ENCODE data around the gene ALOX15B.
"Not testable (repeated sequence)": the region's sequence is repeated elsewhere in the genome, so short reads cannot be mapped to it uniquely, and the experiment has no call there.

ALOX15B gene

DNA sequence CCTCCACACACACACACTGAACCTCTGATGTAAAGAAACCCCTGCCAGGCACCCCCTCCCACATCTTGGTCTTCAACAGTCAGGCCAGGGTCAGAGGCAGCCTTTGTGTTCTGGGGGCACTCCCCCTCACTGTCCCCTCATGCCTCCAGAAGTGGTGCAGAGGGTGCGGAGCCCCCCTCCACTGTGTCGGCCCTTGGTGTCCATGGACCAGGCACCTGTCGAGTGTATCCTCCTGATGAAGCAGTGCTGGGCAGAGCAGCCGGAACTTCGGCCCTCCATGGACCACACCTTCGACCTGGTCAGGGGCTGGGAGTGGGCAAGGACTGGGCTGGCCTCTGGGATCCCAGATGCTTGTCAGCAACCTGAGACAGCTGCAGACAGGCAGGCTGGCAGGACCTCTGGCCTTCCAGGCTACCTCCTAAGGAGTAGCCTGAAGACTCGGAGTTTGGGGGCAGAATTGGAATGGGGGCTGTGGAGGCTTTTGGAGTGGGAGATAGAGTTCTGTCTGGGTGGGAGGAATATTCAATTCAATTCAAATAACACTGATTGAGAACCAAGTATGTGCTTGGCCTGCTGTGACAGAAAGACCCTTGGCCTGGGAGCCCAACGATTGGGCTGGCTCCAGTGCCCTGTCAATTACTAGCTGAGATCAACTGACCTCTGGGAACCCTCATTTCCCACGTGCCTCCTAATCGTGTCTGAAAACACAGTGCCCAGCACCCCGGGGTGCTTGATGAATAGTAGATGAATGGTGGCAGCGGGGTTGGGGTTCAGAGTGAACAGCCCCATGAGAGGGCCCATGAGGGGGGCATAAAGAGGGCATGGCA is 24.9 kb upstream of the ALOX15B start:
- DNase-seq: no peak

GRCh38 chr17:8014558-8014850 is 24.4 kb upstream of the ALOX15B start:
- no peak for DNase-seq

- DNase-seq: no peak
Observed at GRCh38 chr17:8015236-8015956, 23.5 kb upstream of the ALOX15B start.

DNA sequence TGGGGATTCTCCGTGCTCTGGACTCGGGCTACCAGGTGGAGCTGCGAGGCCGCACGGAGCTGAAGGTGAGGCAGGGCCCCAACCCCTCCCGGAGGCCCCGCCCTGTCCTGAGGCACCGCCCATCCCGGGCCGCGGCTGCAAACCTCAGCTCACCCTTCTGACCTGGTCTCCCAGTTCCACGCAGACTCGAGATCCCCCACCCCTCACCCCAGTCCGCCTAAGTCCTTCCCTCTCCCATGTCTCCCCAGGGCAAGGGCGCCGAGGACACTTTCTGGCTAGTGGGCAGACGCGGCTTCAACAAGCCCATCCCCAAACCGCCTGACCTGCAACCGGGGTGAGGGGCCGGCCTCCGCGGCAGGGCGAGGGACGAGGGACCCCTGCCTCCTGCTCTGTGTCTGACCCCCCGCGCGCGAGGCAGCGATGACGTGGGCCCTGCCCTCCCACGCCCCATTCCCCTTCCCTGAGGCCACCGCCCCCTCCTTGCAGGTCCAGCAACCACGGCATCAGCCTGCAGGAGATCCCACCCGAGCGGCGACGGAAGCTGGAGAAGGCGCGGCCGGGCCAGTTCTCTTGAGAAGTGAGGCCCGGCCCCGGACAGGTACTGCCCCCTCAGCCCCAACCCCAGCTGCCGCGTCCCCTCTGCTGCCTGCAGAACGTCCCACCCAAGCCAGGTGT is 22.8 kb upstream of the ALOX15B start:
- DNase-seq: no peak

GRCh38 chr17:8016632-8017424 is 22.0 kb upstream of the ALOX15B start:
- DNase-seq: peak; percentile 2

DNA sequence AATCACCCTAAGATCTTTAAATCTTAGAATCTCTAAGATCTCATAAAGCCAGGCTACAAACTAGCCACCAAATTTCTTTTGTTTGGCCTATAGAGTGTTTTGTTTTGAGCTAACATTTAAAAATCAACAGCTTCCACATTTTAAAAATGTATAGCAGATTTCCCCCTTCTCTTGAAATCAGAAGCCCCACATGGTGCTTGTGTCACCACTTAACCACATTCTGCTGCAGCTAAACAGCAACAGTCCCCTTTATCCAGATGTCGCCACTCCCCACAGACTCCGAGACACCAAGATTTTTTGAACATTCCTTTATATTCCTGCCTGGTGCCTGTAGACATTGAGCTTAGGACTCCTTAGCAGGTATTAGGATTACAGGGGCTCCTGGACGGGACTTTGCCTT is 20.4 kb upstream of the ALOX15B start:
- peak; percentile 8 for DNase-seq

GRCh38 chr17:8019166-8019565 is 19.7 kb upstream of the ALOX15B start:
- no peak for DNase-seq

DNA sequence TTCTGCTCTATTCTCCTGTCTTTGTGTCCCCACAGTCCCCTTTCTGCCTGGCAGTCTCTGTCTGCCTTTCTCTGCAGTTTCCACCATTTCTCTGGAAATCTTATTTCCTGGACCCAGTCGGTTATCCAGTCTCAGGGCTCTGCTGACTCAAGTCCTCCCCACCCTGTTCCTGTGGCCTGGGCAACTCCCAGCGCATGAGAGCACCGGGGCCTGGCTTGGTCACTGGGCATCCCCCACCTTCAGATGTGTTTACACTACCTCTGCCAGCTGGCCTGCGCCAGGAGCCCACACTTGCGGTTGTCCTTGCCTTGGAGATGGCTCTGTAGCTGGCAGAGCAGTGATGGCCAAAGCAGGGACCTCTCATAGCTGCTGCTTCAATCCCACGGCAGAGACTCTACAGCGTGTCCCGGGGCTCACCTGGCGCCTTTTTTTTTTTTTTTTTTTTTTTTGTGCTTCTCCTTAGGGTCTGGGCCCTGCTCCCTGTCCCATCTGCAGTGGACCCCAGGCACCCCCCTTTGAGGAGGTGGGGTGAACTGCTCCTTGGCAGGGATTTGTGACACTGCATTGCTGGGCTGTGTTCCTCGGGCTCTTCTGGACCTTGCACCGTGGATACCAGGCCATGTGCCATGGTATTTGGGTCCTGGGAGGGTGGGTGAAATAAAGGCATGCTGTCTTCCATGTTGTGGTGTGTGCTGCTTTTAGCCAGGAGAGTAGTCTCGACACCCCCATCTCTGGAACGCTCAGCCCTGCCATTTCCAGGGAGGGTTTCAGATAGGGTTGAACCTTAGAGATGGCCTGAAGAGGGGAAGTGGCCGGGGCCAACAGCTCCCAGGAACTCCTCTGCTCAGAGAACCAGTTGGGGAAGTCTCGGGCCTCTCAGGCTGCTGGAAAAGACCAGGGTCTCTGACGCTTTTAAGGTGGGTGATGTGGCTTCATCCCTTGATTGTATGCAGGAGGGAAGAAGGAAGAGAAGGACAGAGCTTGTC is 18.9 kb upstream of the ALOX15B start:
- DNase-seq: no peak

GRCh38 chr17:8020776-8021564 is 17.9 kb upstream of the ALOX15B start:
- no peak for DNase-seq

DNA sequence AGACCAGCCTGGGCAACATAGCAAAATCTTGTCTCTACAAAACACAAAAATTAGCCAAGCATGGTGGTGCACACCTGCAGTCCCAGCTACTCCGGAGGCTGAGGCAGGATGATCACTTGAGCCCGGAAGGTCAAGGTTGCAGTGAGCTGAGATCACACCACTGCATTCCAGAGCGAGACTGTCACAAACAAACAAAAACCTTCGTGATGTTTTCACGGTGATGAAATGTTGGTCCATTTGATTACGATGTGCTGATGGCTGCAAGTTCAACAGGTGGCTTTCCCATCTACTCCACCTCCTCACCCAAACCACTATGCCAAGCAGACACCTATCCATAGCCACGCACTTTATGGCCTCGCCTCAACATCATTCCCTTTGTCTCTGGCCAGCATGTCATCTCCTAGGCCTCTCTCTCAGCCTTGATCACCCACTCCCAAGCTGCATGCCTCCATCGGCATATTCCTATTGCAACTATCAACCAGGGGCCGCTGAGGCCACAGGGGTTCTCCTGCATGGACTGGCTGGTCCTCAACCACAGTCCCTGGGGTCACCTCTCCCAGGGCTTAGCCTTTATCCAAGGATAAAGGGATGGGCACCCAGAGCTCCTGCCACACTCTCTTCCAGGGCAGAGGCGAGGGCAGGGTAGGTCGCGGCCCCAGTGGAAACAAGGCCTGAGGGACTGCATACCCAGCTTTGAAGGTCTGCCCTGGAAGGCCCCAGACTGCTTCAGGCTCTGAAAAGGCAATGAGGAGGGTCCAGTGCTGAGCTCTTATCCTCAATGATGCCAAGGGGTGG is 17.1 kb upstream of the ALOX15B start:
- no peak for DNase-seq

DNA sequence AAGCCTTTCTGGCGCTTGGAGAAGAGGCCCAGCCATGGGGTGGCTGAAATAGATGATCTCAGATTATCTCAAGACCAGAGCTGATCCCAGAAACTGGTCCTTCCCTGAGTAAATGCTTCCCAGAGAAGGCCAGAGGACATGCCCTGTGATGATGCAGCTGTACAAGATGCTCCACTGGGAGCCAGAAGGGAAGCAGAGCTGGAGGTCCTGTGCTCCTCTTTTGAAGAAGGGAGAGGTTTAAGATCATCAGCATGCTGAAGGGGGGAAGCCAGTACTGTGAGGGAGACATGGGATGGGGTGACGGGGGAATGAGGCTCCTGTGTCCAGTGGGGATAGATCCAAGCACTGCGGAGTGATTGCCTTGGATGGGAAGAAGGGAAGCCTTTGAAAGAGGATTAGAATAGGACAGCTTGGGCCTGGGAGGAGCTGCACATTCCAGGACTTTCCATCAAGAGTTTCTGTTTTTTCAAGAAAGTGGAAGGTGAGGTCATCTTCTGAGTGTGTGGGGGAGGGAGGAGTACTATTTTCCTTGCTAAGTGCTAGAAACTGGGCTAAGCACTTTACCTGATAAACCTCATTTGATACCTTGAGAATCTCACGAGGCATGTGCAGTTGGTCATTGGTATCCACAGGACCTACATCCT is 16.4 kb upstream of the ALOX15B start:
- DNase-seq: no peak

- DNase-seq: not testable (repeated sequence)
Observed at GRCh38 chr17:8024161-8024560, 14.7 kb upstream of the ALOX15B start.

DNA sequence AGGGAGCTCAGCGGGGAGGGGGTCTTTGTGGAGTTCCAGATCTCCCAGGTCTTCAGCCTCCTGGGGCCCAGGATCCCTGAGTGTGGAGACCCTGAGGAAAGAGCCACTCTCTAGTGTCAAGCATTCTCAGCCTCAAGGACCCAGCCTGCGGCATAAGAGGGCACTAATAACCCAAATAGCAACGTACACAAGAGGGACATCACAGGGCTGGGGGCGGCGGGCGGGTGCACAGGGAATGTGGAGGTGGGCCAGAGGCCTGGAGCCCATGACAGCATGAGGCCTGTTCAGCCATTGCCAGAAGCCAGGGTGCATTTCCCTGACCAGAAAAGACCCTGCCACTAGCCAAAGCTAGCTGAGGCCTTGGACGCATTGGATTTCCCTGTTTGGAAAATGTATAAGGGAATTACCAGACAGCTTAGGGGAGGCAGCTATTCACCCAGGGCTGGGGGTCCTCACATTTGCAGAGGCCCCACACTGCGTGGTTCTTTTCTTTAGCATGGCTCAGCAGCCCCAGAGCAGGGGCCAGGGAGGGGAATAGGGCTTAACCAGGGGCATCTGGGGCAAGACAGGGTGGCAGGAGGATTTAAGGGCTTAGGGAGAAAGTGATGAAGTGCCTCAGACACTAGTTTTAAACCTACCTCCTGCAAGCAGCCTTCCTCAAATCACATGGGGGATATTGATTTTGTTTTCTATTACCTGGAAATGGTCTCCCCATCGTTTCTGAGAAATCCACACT is 13.5 kb upstream of the ALOX15B start:
- DNase-seq: no peak

GRCh38 chr17:8029121-8029520 is 9.7 kb upstream of the ALOX15B start:
- no peak for DNase-seq

GRCh38 chr17:8031261-8031661 is 7.6 kb upstream of the ALOX15B start:
- no peak for DNase-seq

- DNase-seq: no peak
Observed at GRCh38 chr17:8031950-8032349, 6.9 kb upstream of the ALOX15B start.

- no peak for DNase-seq
Observed at GRCh38 chr17:8032442-8032841, 6.4 kb upstream of the ALOX15B start.

GRCh38 chr17:8039611-8040168 is 831 bp downstream of the ALOX15B start:
- DNase-seq: no peak
